Suppressor macrophage treated with lipopolysaccharide for 4 hours (primary cell): ENCODE measurements around the gene R3HDM4.

Experiments used
- DNase-seq: peaks from one replicate; pipeline ENCODE4 v3.0.0-alpha.2; 2020

Gene R3HDM4

DNA sequence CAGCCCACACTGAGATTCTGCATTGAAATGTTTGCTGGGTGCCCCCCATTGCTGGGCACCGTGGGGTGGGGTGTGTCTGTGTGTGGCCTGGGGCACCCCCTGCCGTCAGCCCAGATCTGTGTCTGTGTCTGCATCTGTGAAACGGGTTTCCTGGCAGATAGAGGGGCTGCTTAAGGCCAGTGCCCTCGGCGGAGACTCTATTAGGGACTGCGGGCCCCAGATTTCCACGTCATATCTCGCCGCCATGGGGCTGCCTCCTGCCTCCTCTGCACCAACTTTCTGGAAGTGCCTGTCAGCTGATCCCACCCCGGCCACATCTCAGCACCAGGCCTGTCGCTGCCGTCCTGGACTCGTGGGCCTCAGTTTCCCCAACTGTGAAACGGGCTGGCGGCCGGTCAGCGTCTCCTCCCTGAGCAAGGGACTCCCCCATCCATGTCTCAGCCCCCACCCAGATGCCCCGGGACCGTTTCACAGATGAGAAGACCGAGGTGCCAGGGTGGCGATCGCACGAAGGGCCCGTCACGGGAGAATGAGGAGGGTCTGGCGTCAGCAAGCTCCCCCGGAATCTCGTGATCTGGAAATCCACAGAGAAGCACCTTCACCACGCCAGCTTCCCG is 34.2 kb upstream of the R3HDM4 start:
- DNase-seq = no peak

DNA sequence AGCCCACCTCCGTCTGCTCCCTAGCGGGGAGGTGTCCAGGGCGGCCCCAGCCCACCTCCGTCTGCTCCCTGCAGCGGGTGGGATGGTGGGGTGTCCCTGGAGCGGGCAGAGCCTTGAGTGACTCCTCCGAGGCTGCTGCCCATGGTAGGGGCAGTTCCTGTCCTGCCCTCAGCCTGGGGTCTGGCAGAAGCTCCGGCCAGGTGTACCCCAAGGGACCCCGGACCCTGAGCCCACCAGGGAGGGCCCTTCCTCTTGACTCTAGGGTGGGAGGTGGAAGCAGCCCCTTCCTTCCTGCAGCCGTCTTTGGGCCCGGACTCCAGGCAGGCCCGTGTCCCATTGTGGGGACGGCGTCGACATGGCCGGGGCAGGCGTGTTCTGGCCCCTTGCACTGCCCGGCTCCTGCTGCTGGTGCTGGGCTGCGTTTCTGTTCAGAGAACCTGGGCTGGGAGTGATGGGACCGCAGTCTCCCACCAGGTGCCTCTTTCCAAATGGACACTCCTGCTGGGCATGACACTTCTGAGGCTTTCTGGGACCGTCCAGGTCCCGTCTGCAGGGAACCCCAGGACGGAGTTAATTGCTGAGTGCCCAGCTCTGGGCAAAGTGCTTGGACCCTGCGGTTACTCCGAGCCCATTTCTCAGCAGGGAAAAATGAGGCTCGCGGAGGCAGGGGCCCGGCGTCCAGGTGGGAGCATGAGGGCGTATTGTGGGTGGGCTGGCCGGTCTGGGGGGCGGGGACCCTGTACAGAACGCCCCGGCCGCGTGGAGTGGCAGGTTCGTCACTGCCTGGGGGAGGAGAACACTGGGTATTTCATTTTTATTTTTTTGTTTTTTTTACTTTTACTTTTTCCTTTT is 32.6 kb upstream of the R3HDM4 start:
- no peak for DNase-seq

DNA sequence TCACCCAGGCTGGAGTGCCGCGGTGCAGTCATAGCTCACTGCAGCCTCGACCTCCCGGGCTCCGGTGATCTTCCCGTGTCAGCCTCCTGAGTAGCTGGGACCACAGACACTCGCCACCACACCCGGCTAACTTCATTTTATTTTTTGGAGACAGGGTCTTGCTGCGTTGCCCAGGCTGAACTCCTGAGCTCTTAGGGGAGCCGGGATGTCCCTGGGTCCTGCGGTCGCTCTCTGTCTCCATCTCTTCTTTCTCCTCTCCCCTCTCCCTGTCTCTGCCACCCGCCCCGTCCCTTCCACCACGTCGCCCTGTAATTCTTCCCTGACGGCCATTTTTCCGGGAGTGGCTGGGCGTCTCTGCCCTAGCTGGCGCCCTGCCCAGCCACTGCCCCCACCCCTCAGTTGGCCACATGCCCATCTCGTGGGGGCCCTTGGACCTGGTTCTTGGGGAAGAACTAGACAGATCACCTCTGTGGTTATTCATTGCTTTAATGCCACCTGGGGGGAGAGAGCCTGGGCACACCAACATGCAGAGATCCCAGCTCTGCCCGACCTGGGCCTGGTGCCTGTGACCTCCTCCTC is 31.7 kb upstream of the R3HDM4 start:
- DNase-seq = no peak

DNA sequence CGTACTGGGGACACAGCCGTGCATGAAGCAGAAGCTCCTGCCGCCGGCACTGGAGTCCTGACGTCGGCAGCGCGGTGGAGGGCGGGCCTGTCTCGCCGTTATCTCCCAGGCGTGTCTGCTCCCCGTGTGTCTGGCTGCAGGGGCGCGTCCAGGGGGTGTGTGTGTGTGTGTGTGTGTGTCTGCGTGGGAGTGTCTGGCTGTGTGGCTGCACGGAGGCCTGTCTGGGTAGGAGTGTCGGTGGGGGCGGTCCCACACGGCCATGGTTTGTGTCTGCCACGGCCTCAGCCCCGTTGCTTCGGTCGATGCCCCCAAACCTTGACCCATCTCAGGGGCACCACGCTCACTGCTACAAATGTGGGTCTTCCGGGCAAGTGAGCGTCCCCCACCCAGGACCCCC is 31.1 kb upstream of the R3HDM4 start:
- DNase-seq = no peak

GRCh38 chr19:943551-944170 is 30.6 kb upstream of the R3HDM4 start:
- DNase-seq = no peak

GRCh38 chr19:942133-942645 is 29.2 kb upstream of the R3HDM4 start:
- no peak for DNase-seq

DNA sequence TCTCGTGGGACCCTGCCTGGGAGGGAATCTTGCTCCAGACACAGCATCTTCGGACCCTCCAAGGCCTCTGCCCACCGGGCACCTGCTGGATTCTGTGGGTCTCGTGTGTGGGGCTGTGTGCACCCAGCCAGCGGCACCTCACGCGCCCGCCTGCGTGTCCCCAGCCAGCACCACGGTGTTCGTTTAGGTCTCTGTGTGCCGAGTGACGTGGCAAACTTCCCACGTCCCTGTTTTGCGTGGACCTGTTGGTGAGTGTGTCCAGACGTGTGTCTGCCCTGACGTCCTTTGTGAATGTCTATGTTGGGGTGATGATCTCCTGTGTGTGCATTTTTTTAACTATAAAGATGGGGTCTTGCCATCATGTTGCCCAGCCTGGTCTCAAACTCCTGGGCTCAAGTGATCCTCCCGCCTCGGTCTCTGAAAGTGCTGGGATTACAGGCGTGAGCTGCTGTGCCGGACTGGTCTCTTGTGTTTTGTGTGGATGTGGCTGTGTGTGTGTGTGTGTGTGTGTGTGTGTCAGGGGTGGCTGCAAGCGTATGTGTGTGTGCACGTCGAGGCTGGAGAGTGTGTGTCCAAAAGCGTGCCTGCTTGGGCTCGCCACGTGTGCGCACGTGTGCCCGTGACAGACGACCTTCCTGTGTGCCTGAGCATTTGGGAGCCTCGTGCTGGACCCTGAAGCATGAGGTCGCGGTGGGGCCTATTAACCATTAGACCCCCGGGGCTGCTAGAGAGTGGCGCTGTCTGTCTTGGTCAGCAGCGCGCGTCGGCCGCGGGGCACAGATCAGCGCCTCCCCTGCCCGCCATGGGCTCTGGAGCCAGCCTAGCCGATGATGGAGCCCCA is 28.5 kb upstream of the R3HDM4 start:
- DNase-seq = no peak

DNA sequence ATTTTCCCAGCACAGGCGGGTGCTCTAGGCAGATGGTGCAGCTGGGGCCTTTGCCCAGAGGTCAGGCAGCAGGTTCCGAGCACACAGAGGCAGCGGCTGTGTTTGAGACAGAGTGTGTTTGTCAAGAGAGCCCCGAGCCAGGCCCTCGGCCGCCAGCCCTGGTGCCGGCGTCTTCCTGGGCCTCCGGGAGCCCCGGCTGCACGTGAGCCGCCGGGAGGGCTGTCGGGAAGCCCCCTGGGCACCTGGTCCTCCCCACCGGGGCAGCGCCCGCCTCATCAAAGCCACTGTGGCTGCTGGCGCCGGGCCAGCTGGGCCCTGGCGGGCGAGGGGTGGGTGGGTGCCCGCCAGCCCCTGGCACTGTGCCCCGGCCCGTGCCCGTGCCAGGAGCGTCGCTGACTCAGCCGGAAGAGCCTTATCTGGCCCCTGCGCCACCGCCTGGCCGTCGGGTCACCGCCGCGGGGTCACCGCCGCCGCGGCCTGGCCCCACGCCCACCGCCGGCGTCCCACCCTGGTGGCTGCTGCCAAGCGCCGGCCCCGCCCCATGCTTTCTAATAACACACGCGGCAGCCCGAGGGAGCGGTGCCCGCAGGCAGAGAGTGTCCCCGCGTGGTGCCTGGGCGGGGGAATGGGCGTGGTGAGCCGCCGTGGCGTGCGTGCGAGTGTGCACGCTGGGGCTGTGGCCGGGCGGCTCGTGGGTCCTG is 27.7 kb upstream of the R3HDM4 start:
- DNase-seq = peak; percentile 88

- no peak for DNase-seq
These were observed 26.9 kb upstream of the R3HDM4 start for GRCh38 chr19:939922-940321.

DNA sequence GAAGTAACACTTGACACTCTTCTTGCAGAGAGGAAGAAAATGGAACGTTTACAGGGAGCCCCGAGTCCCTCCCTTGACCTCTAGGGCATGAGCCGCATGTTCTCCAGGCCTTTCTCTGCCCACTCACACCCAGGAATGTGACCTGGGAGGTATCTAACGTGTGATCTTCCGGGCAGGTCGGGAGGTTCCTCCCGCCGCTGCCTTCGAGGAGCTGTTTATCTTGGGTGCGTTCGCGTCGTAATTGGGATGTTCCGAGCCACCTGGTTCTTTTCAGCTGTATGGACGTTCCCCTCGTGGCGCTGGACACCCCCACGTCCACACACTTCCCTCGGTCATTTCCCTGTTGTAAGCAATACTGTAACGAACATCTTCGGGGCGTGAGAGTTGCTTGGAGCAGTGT is 26.4 kb upstream of the R3HDM4 start:
- DNase-seq = no peak

GRCh38 chr19:938233-938923 is 25.4 kb upstream of the R3HDM4 start:
- DNase-seq = no peak

GRCh38 chr19:937259-937694 is 24.3 kb upstream of the R3HDM4 start:
- DNase-seq = peak; percentile 85

- DNase-seq = no peak
These were observed 23.1 kb upstream of the R3HDM4 start for GRCh38 chr19:936175-936546.

DNA sequence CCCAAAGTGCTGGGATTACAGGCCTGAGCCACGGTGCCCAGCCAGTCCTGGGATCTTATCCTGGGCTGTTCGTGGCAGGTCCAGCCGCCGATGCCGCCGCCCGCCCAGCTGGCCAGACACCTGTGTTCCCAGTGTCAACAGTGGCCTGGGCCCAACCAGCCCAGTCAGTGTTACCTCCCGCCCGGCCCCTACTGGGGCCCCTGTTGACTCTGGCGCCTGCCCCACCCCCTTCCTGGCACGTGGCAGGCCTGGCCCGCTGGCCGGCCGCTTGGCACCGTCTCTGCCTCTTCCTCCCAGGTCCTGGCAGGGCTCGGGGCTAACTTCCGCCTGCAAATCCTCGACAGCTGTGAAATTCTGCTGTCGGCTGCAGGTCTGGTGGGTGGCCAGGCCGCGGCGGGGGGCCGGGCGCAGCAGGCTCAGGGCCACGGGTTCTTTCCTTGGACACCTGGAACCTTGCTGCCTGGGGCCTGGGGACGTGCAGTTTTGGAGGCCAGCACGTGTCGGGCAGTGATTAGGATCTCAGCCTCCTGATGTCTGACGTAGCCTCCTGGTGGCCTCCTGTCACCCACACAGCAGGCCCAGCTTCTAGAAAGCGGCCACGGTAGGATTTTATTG is 22.0 kb upstream of the R3HDM4 start:
- peak; percentile 67 for DNase-seq

DNA sequence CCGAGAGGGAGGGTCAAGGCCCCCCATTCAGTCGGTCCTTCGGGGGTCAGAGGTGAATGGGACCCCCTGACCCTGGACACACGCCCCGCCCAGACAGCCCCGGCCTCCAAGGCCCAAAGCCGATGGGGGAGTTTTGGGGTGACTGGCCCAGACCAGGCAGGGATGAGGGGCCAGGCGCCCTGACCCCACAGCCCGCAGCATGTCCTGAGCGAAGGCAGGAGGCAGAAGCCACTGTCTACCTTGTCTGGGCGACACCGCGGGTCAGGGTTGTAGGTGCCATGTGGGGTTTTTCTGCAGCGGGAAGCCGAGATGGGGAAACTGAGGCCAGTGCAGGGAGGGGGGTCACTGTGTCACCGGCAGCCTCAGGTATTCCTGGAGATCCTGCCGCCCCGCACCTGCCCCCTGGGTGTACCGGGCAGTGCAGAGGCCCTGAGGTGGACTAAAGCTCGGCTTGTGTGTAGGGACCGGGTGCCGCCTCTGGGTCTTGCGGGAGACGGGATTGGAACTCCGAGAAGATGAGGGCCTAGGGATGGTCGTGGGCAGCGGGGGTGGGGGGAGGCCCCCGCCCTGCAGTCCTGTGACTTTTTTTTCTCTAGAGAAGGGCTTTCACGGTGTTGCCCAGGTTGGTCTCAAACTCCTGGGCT is 21.3 kb upstream of the R3HDM4 start:
- no peak for DNase-seq

DNA sequence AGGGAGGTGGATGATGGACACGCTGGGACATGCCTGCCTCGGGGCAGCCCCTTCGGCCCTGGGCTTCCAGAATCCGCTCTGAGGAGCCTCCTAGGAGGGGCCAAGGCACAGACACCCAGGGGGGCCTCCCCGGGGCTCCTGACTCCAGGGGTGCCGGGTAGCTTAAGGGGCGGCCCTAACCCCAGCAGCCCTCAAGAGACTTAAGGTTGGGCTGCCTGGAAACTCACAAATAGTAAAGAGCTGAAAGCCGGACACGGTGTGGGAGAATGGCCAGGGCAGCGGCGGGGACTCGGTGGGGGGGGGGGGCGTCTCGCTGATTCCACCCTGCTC is 20.5 kb upstream of the R3HDM4 start:
- no peak for DNase-seq

- DNase-seq = peak; percentile 66
These were observed 19.9 kb upstream of the R3HDM4 start for GRCh38 chr19:932648-933552.

- DNase-seq = no peak
These were observed 19.0 kb upstream of the R3HDM4 start for GRCh38 chr19:931860-932647.

GRCh38 chr19:929891-930258 is 16.9 kb upstream of the R3HDM4 start:
- no peak for DNase-seq
